Liver (tissue), 3 donors: Measurements from ENCODE around the gene BBC3.

ENCODE experiments used
- GABPA ChIP-seq, 2 donors: IDR thresholded peaks in 1 of 2; conservative IDR thresholded peaks in 1 of 2; 2 replicates each; pipeline ENCODE4 v1.6.1; 2016; ENCODE audit warnings: antibody characterized with exemption in 2 of 2, mild to moderate bottlenecking in 1 of 2, moderate library complexity in 1 of 2
- RAD21 ChIP-seq, 2 donors: IDR thresholded peaks; 2 replicates each; pipeline ENCODE4 v1.6.1; 2016; ENCODE audit warnings: antibody characterized with exemption in 2 of 2, mild to moderate bottlenecking in 2 of 2
- RXRA ChIP-seq, 2 donors: IDR thresholded peaks; 2 replicates each; pipeline ENCODE4 v1.6.1; 2017 to 2018; ENCODE audit warnings: antibody characterized with exemption in 2 of 2, mild to moderate bottlenecking in 1 of 2
- YY1 ChIP-seq: IDR thresholded peaks from 2 replicates; pipeline ENCODE4 v1.6.1; 2016; ENCODE audit warnings: antibody characterized with exemption, mild to moderate bottlenecking
- TF ChIP-seq, protein P1 (sequence below): fragments of 150-350 bp; IDR thresholded peaks from 2 replicates; pipeline ENCODE4 v1.5.1; 2017; ENCODE audit warnings: improper control_type of control experiment, low read depth, low read length; ENCODE audit not compliant: missing input control
- TF ChIP-seq, protein P2 (sequence below): IDR thresholded peaks from 2 replicates; pipeline ENCODE4 v1.6.1; 2016; ENCODE audit warnings: antibody characterized with exemption
- TF ChIP-seq, protein P3 (sequence below): IDR thresholded peaks from 2 replicates; pipeline ENCODE4 v1.6.1; 2016; ENCODE audit warnings: antibody characterized with exemption
- TF ChIP-seq, protein P4 (sequence below): IDR thresholded peaks from 2 replicates; pipeline ENCODE4 v1.6.1; 2016; ENCODE audit warnings: antibody characterized with exemption, mild to moderate bottlenecking
- donor health status: healthy.
- donor health status: healthy.

DNA sequence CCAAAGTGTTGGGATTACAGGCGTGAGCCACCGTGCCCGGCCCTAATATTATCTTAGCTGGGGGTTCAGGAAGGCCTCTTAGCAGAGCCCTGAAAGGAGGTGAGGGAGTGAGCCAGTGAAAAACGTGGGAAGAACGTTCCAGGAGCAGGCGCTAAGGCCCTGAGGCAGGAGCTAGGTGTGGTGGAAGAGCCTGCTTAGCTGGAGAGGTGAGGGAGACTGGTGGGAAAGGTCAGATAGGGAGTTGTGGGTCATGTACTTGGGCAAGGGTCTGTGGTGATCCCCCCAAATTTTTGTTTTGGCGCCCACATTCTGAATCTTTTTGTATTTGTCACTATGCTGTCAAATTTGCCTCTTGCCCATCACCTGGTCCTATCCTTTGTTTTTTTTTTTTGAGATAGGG lies 38.6 kb upstream of the BBC3 start:
- TF ChIP-seq YY1 (no peak), GABPA (IDR thresholded peaks at IDR 0.05 in 1 of 2, conservative IDR thresholded peaks at IDR 0.05 in 1 of 2) (no peak), RAD21 (IDR thresholded peaks at IDR 0.05) (no peak), RXRA (IDR thresholded peaks at IDR 0.05) (no peak)
- TF ChIP-seq, protein P1, sequence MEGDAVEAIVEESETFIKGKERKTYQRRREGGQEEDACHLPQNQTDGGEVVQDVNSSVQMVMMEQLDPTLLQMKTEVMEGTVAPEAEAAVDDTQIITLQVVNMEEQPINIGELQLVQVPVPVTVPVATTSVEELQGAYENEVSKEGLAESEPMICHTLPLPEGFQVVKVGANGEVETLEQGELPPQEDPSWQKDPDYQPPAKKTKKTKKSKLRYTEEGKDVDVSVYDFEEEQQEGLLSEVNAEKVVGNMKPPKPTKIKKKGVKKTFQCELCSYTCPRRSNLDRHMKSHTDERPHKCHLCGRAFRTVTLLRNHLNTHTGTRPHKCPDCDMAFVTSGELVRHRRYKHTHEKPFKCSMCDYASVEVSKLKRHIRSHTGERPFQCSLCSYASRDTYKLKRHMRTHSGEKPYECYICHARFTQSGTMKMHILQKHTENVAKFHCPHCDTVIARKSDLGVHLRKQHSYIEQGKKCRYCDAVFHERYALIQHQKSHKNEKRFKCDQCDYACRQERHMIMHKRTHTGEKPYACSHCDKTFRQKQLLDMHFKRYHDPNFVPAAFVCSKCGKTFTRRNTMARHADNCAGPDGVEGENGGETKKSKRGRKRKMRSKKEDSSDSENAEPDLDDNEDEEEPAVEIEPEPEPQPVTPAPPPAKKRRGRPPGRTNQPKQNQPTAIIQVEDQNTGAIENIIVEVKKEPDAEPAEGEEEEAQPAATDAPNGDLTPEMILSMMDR = no peak
- TF ChIP-seq, protein P2, sequence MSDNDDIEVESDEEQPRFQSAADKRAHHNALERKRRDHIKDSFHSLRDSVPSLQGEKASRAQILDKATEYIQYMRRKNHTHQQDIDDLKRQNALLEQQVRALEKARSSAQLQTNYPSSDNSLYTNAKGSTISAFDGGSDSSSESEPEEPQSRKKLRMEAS = no peak
- TF ChIP-seq, protein P3, sequence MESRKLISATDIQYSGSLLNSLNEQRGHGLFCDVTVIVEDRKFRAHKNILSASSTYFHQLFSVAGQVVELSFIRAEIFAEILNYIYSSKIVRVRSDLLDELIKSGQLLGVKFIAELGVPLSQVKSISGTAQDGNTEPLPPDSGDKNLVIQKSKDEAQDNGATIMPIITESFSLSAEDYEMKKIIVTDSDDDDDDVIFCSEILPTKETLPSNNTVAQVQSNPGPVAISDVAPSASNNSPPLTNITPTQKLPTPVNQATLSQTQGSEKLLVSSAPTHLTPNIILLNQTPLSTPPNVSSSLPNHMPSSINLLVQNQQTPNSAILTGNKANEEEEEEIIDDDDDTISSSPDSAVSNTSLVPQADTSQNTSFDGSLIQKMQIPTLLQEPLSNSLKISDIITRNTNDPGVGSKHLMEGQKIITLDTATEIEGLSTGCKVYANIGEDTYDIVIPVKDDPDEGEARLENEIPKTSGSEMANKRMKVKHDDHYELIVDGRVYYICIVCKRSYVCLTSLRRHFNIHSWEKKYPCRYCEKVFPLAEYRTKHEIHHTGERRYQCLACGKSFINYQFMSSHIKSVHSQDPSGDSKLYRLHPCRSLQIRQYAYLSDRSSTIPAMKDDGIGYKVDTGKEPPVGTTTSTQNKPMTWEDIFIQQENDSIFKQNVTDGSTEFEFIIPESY = no peak
- TF ChIP-seq, protein P4, sequence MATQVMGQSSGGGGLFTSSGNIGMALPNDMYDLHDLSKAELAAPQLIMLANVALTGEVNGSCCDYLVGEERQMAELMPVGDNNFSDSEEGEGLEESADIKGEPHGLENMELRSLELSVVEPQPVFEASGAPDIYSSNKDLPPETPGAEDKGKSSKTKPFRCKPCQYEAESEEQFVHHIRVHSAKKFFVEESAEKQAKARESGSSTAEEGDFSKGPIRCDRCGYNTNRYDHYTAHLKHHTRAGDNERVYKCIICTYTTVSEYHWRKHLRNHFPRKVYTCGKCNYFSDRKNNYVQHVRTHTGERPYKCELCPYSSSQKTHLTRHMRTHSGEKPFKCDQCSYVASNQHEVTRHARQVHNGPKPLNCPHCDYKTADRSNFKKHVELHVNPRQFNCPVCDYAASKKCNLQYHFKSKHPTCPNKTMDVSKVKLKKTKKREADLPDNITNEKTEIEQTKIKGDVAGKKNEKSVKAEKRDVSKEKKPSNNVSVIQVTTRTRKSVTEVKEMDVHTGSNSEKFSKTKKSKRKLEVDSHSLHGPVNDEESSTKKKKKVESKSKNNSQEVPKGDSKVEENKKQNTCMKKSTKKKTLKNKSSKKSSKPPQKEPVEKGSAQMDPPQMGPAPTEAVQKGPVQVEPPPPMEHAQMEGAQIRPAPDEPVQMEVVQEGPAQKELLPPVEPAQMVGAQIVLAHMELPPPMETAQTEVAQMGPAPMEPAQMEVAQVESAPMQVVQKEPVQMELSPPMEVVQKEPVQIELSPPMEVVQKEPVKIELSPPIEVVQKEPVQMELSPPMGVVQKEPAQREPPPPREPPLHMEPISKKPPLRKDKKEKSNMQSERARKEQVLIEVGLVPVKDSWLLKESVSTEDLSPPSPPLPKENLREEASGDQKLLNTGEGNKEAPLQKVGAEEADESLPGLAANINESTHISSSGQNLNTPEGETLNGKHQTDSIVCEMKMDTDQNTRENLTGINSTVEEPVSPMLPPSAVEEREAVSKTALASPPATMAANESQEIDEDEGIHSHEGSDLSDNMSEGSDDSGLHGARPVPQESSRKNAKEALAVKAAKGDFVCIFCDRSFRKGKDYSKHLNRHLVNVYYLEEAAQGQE = no peak
